AG04450 (cell line): ENCODE results near the gene C5orf46. TPM values are rescaled to one million over a fixed set of nuclear protein-coding genes. Genes with fewer than 3 reads are reported as not detected.
A peak's percentile ranks its signal among the peaks of the same experiment; 100 is the strongest.

ENCODE experiments used
- CTCF ChIA-PET: fragments of 300-600, 350-600 bp; formaldehyde crosslinking; extraction: SDS; loops from one replicate; lab custom pipeline; 2022; ENCODE audit warnings: antibody characterized with exemption, inconsistent platforms; lab: Charles Lee
- POLR2A ChIA-PET: fragments of 350-600 bp; formaldehyde crosslinking; extraction: SDS; loops from one replicate; lab custom pipeline; 2021; ENCODE audit warnings: antibody characterized with exemption, inconsistent platforms; lab: Yijun Ruan, JAX
- DNase-seq: peaks from one replicate; pipeline ENCODE4 v3.0.0-alpha.2; 2011; ENCODE audit warnings: low read depth, low spot score
- H3K27ac ChIP-seq: one replicate; pipeline ENCODE4 v1.5.1; 2012; ENCODE audit warnings: low read depth, low read length, control low read depth
- H3K27me3 ChIP-seq: one replicate; pipeline ENCODE4 v1.6.0; 2012; ENCODE audit warnings: low read length; ENCODE audit not compliant: control insufficient read depth, insufficient read depth
- H3K4me3 ChIP-seq: 2 replicates; pipeline ENCODE4 v1.5.1; 2011; ENCODE audit warnings: mild to moderate bottlenecking, low read depth, low read length, control low read depth
- H3K9me3 ChIP-seq: 2 replicates; pipeline ENCODE4 v1.5.1; 2012; ENCODE audit warnings: low read length; ENCODE audit not compliant: control insufficient read depth, insufficient read depth
- CTCF ChIP-seq: IDR thresholded peaks from 2 replicates; pipeline ENCODE4 v1.5.1; 2011; ENCODE audit warnings: low read depth, low read length, control low read depth, inconsistent platforms
- polyA plus RNA-seq: library from polyadenylated mRNA; depleted of rRNA; stranded (reverse); fragments of >200 nt; gene quantifications from 2 replicates; pipeline ENCODE4 v1.2.3, GENCODE V29; 2011

C5orf46 gene
- polyA plus RNA-seq, 1 experiment, result not detected

- H3K4me3 ChIP-seq, result no peak overlapping the region
- no peaks in the 10 kb centered on the region for H3K9me3 ChIP-seq
- no peak overlapping the region for H3K27ac ChIP-seq
- H3K27me3 ChIP-seq, result no peaks in the 10 kb centered on the region
- TF ChIP-seq CTCF, result no peak
- CTCF ChIA-PET, result no interaction called here
- DNase-seq, result no peak
- POLR2A ChIA-PET, result no interaction called here
Measured at GRCh38 chr5:147895864-147896263, 10.5 kb downstream of the C5orf46 start.

GRCh38 chr5:147893820-147894219, 12.5 kb downstream of the C5orf46 start:
- Histone ChIP-seq H3K27ac (no peak overlapping the region), H3K27me3 (no peaks in the 10 kb centered on the region), H3K9me3 (no peaks in the 10 kb centered on the region), H3K4me3 (no peak overlapping the region)
- ChIA-PET POLR2A (no interaction called here), CTCF (no interaction called here)
- no peak for TF ChIP-seq CTCF
- no peak for DNase-seq

- ChIA-PET CTCF (interaction anchor here (0.6 kb wide), 1 partner anchor 34 kb away, joined by 3 read pairs; no protein-coding TSS in a partner anchor), POLR2A (no interaction called here)
- H3K27ac ChIP-seq, result no peak overlapping the region
- no peak for DNase-seq
- H3K4me3 ChIP-seq, result no peak overlapping the region
- no peaks in the 10 kb centered on the region for H3K27me3 ChIP-seq
- no peak for TF ChIP-seq CTCF
- H3K9me3 ChIP-seq, result no peaks in the 10 kb centered on the region
Measured at GRCh38 chr5:147892696-147893296, 13.5 kb downstream of the C5orf46 start.

GRCh38 chr5:147887930-147888329, 18.4 kb downstream of the C5orf46 start:
- POLR2A ChIA-PET, result no interaction called here
- no peak for TF ChIP-seq CTCF
- H3K27me3 ChIP-seq, result no peaks in the 10 kb centered on the region

GRCh38 chr5:147887026-147887627, 19.2 kb downstream of the C5orf46 start:
- Histone ChIP-seq H3K4me3 (no peak overlapping the region), H3K27ac (no peak overlapping the region), H3K9me3 (no peaks in the 10 kb centered on the region), H3K27me3 (no peaks in the 10 kb centered on the region)
- ChIA-PET CTCF (interaction anchor here (0.9 to 1.8 kb wide), 3 partner anchors 29 to 488 kb away, joined by 3 to 24 read pairs (median 4); no protein-coding TSS in a partner anchor), POLR2A (no interaction called here)
- peak; percentile 43 for TF ChIP-seq CTCF
- DNase-seq, result no peak

More at GRCh38 chr5:147887930-147888329, 18.4 kb downstream of the C5orf46 start:
- Histone ChIP-seq H3K9me3 (no peaks in the 10 kb centered on the region), H3K27ac (no peak overlapping the region), H3K4me3 (no peak overlapping the region)
- no peak for DNase-seq
- CTCF ChIA-PET, result interaction anchor here (0.9 to 1.8 kb wide), 4 partner anchors 18 to 487 kb away, joined by 3 to 24 read pairs (median 4); partner anchors contain the start of gene C5orf46
